Fibroblast of the aortic adventitia (primary cell): ENCODE data around the gene REEP1. TPM values are rescaled to one million over a fixed set of nuclear protein-coding genes. Genes with fewer than 3 reads are reported as not detected.

Experiments
- DNase-seq: peaks from one replicate; pipeline ENCODE4 v3.0.0-alpha.2; 2010; ENCODE audit warnings: low read depth
- H3K4me3 ChIP-seq: 2 replicates; pipeline ENCODE4 v1.5.1; 2011; ENCODE audit warnings: low read depth, mild to moderate bottlenecking, control low read depth, low read length, moderate library complexity
- total RNA-seq: library from RNA; depleted of rRNA; stranded (reverse); fragments of >200 nt; gene quantifications from 2 replicates; pipeline ENCODE4 v1.2.3, GENCODE V29; 2012; ENCODE audit warnings: low replicate concordance
- TF ChIP-seq, protein P1 (sequence below): IDR thresholded peaks from 2 replicates; pipeline ENCODE4 v1.5.1; 2011; ENCODE audit warnings: mild to moderate bottlenecking, low read length, control low read depth, inconsistent platforms; ENCODE audit not compliant: insufficient read depth

Gene REEP1
- total RNA-seq, 1 donor = 0.27 TPM

DNA sequence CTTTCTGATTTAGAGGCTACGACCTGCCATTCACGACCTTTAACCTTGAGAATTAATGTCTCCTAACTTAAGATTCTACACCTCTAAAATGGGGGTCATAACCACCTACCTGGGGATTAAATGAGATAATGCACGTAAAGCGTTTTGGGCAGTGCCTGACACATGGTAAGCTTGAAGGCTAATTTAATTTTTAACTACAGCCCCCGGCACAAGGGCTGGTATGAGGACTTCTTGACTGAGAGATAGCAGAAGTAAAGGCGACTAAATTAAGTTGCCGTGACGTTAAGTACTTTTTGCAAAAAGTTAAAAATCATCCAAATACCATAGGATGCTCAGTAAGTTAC is 137.6 kb downstream of the REEP1 start:
- no peak for DNase-seq
- peak overlapping the region; percentile 72 for H3K4me3 ChIP-seq
- TF ChIP-seq, protein P1, sequence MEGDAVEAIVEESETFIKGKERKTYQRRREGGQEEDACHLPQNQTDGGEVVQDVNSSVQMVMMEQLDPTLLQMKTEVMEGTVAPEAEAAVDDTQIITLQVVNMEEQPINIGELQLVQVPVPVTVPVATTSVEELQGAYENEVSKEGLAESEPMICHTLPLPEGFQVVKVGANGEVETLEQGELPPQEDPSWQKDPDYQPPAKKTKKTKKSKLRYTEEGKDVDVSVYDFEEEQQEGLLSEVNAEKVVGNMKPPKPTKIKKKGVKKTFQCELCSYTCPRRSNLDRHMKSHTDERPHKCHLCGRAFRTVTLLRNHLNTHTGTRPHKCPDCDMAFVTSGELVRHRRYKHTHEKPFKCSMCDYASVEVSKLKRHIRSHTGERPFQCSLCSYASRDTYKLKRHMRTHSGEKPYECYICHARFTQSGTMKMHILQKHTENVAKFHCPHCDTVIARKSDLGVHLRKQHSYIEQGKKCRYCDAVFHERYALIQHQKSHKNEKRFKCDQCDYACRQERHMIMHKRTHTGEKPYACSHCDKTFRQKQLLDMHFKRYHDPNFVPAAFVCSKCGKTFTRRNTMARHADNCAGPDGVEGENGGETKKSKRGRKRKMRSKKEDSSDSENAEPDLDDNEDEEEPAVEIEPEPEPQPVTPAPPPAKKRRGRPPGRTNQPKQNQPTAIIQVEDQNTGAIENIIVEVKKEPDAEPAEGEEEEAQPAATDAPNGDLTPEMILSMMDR = no peak

DNA sequence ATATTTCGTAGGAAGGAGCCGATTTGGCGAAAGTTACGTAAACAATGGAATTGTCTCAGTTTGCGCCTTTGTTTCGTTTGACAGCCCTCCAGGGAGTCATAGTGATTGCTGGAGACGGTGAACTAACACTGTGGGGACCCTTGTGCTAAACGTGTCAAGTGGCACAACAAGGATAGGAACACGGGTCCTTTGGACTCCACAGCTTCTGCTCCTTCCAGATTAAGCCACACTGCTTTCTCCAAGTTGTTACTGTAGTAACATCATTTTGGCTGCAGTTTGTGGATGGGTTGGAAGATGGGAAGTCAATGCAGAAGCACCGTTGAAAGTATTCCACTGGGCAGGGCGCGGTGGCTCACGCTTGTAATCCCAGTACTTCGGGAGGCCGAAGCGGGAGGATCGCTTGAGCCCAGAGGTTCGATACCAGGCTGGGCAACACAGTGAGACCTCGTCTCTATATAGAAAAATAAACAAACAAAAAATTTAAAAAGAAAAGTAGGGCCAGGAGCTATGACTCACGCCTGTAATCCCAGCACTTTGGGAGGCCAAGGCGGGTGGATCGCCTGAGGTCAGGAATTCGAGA is 141.5 kb downstream of the REEP1 start:
- TF ChIP-seq, protein P1 = no peak

DNA sequence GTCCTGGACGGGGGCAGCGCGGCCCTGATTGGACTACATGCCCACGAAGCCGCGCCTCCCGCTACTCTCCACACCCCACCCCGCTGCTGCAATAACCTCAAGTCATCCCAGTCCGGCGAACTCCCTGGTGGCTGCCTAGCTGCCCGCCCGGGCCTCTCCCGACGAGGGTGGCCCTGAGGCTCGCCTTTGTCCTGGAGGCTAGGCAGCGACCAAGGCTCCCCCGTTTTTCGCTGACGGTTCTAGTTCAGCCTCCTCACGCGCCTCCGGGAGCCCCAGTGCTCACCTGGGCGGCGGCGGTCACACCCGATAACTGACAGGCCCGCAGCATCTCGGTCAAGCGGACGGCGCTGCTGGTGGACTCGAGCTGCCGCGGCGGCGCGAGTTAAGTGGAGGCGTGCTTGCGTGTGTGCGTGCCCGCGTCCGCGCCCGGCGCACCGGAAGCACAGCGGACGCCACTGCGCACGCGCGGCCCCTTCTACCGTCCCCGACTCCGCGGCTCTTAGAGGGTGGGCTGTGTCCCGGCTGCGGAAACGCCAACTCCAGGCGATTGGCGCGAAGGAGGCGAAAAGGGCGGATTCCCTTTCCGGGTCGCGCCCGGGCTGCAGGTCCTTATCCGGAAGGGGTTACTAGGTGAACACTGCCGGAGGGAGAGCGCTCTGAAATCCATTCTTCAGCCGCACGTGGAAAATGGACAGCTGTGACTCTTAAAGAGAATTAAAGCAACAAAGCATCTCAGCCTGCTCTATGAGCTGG is 142.2 kb downstream of the REEP1 start, which contains the start of gene IMMT:
Gene IMMT, minus strand, starts transcription at position 408 of the 753 bp plus-strand sequence. Its CDS starts 80 bp downstream, at position 328.
- peak; percentile 96 for DNase-seq
- TF ChIP-seq, protein P1 = no peak

More for the DNA sequence above, 141.5 kb downstream of the REEP1 start:
- DNase-seq = no peak
- H3K4me3 ChIP-seq = peak overlapping the region; percentile 95

DNA sequence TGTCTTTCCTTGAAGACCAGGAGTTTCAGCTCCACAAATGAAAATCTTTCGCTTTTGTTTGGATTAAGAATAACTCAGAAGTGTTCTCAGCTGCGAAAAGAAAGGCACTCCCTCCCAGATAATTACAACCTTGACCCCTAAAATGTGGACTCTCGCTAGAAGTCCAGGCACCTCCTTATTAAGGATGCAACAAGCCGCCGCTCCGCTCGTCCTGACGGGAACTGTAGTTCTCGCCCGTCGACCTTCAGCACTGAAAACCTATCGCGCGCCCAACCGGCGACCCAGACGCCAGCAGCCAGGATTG is 142.7 kb downstream of the REEP1 start:
- TF ChIP-seq, protein P1 = no peak
- H3K4me3 ChIP-seq = peak overlapping the region; percentile 95
- DNase-seq = no peak

More for the DNA sequence above, 142.2 kb downstream of the REEP1 start, which contains the start of gene IMMT:
- H3K4me3 ChIP-seq = peak within 1 kb of the TSS; percentile 95

DNA sequence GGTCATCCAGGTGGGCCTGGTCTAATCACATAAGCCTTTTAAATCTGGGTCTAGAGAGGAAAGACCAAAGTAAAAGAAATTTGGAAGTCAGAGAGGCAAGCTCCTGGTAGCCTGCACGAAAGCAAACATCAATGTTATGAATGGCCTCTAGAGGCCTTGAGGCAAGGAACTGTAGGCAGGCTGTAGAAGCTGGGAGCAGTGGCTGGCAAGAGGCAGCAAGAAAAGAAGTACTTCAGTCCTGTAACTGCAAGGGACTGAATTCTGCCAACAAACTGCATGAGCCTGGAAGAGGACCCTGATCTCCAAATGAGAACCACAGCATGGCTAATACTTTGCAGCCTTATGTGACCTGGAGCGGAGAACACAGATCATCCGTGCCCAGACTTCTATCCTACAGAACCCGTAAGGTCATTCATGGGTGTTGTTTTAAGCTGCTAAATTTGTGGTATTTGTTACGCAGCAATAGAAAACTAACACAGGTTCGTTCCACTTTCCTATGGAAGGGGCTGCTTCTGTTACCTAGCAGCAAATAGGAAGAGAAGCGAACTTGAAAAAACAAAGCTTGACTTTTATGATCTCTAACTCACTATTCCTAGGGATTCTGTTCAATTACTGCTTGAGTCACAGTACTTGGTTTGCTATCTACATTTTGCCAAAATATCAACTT is 143.4 kb downstream of the REEP1 start:
- TF ChIP-seq, protein P1 = no peak
- H3K4me3 ChIP-seq = peak overlapping the region; percentile 95
- DNase-seq = no peak

DNA sequence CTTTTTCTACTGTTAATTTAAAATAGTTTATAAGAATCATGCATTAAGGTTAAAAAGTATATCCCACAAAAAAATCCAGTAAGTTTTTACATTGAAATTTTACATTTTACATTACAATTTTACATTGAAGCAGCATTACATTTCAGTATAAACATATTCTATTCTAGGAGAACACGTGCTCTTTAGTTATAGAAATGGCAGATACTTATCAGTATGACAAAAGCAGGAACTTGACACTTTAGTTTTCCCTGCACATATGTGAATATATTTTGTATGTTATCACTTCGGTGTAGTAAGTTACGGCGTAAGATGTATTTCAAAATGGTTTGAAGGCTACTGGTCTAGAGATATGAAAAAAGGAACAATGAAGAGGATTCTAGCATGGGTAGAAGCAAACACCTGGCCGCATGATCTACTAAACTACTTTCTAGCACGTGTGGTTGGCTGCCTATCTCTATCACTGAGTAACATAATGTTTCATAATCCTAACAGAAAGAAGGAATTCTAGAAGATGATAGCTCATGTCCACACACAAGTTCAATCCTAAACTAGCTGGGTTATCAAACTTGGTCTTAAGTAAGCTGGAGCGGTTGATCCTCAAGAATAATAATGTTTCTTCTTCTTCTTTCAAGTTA is 147.5 kb downstream of the REEP1 start:
- no peak for DNase-seq
- TF ChIP-seq, protein P1 = no peak
- H3K4me3 ChIP-seq = no peak overlapping the region
